GM19463 (cell line): Measurements from ENCODE around the gene NMT2.
"Not testable (repeated sequence)": the region's sequence is repeated elsewhere in the genome, so short reads cannot be mapped to it uniquely, and the experiment has no call there.

ENCODE experiments used
- ATAC-seq: cut with Tn5 transposase; IDR thresholded peaks from one replicate; pipeline ENCODE4 v1.9.1; 2021; ENCODE audit warnings: mild to moderate bottlenecking, moderate library complexity; ENCODE audit not compliant: unreplicated experiment

NMT2 gene

GRCh38 chr10:15168291-15168785 lies at the start of gene NMT2:
NMT2 (minus strand) TSS chr10:15168693; CDS start chr10:15168612, 81 bp downstream.
- peak; percentile 82 for ATAC-seq

- no peak for ATAC-seq
These were observed 48.2 kb upstream of the NMT2 start for GRCh38 chr10:15216700-15217099.

- ATAC-seq: no peak
These were observed 45.7 kb upstream of the NMT2 start for GRCh38 chr10:15214237-15214636.

DNA sequence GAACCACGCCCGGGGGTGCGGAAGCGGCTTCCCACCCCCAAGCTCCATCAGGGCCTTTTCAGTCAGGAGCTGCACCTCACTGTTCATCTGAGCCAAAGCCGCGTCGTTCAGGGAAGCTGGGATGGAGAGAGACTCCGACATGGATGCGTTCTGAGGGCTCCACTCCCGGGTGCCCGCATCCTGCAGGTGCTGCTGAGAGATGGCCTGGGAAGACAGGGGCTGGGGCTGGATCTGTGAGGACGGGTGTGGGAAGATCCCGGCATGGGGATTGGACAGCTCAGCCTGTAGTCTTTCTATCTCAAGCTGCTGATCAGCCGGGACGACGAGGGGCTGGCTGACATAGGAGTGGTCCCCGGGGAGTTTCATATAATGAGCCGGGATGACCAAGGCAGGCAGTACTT lies 45.0 kb upstream of the NMT2 start:
- ATAC-seq: no peak

- ATAC-seq: no peak
These were observed 43.0 kb upstream of the NMT2 start for GRCh38 chr10:15211464-15211979.

DNA sequence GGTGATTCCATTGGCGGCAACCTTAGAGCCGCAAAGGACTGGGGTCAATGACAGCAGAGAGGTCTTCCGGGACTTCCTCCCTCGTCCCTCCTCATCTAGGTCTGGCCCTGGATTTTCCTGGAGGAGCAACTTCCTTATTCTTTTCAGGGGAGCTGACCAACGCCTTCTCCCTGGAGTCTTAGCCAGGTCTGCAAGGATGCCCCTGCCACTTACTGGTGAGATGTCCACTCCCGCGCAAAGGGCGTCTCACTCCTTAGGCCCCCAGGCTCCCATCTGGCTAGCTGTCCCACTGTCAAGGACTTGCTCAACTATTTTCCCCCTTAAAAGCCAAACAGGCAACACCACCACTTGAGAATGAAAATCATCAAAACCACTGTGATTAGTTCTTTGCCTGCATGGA lies 42.0 kb upstream of the NMT2 start:
- ATAC-seq: no peak

GRCh38 chr10:15209827-15210509 lies 41.5 kb upstream of the NMT2 start:
- no peak for ATAC-seq

GRCh38 chr10:15208221-15208620 lies 39.7 kb upstream of the NMT2 start:
- no peak for ATAC-seq

- not testable (repeated sequence) for ATAC-seq
These were observed 38.9 kb upstream of the NMT2 start for GRCh38 chr10:15207410-15207809.

DNA sequence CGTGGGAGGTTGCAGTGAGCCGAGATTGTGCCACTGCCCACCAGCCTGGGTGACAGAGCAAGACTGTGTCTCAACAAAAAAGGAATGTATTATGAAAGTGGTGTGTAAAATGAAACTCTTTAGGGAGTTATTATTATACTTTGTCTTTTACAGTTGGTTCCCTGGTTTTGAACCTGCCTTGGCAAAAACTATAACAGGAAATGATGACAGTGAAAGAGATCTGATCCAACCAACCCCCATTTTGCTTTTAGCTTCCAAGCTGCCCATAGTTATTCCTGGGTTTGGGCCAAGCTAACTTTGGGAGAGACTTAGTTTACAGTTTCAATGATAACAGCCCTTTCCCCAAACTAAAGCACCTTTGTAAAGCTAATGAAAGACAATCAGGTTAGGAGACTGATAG lies 34.1 kb upstream of the NMT2 start:
- no peak for ATAC-seq

DNA sequence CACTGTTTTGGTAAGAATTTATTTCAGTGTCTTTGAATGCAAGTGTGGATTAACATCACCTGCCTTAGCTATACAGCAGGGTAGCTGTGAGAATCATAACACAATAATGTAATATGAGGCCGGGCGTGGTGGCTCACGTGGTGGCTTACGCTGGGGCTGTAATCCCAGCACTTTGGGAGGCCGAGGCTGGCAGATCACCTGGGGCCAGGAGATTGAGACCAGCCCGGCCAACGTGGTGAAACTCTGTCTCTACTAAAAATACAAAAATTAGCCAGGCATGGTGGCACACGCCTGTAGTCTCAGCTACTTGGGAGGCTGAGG lies 33.8 kb upstream of the NMT2 start:
- ATAC-seq: not testable (repeated sequence)

DNA sequence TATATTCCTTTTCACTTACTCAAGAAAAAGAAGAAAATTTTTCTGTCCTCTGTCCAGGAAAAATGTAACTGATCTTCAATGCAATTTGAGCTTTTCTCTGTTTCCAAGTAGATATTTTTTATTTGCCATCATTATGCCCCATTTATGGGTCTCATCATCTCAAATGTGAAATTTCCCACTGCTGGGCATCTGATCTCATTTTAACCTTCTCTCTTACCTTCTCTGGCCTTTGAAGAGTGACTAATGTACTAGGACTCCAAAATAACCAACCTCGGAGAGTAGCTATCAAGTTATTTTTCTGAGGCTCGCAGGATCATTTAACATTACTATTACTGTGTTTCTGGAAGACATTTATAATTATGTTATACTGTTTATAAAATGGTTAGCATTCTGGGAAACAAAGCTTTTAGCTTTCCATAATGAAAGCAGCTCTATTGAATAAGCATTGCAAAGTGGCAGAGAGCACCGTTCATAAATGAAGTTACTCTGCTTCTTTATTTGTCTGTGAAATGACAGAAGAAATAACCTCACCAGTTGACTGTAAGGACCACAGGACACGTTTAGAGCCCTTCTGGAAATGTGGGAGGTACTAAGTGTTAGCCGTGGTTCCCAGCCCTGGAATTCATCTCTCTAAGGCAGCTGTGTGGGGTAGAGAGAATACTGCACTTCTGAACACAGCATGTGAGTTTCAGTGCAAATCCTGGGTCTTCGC lies 33.3 kb upstream of the NMT2 start:
- no peak for ATAC-seq

DNA sequence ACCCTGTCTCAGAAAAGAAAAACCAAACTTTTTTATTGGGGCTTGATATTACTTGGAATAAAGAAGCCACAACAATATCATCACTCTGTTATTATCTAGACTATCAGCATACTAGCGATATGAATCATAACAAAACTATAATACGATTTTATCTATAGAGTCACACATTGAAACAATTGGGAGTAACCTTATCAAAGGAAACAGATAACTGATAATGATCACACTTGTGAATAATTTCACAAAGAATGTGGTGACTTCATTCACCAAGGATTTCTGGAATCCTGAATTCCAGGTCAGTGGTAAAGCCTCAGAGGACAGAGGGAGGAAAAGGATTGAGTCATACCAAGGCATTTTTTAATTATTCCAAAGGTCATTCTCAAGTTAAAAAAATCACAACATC lies 32.1 kb upstream of the NMT2 start:
- no peak for ATAC-seq

DNA sequence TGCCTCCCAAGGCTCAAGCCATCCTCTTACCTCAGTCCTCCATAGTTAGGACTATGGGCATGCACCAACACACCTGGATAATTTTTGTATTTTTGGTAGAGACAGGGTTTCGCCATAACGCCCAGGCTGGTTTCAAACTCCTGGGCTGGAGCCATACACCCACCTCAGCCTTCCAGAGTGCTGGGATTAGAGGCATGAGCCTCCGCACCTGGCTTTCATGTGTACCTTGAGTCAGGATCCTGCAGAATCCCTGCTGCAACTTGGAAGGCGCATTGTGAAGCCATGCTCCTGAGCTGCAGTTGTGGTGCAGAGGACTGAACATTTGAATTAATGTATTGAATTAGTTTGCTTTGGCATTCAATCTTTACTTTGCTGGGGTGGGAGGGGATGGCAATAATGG lies 29.4 kb upstream of the NMT2 start:
- no peak for ATAC-seq

DNA sequence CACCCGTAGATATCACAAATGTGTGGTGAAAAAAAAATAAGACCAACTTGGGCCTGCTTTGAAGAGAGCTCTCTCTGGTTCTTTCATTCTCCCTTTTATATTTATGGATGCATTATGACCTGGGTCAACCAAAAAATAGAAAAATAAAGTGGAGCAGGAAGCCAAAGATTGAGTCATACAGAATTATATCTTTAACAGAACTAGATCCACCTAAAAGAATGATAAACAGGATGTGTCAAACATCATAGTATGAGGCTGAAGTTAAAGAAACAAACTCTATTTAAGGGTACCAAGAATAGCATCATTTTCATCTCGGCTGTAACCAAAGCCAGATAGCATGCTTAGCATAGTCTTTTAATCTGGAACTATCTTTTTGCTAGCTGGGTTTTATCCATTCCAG lies 28.8 kb upstream of the NMT2 start:
- no peak for ATAC-seq

DNA sequence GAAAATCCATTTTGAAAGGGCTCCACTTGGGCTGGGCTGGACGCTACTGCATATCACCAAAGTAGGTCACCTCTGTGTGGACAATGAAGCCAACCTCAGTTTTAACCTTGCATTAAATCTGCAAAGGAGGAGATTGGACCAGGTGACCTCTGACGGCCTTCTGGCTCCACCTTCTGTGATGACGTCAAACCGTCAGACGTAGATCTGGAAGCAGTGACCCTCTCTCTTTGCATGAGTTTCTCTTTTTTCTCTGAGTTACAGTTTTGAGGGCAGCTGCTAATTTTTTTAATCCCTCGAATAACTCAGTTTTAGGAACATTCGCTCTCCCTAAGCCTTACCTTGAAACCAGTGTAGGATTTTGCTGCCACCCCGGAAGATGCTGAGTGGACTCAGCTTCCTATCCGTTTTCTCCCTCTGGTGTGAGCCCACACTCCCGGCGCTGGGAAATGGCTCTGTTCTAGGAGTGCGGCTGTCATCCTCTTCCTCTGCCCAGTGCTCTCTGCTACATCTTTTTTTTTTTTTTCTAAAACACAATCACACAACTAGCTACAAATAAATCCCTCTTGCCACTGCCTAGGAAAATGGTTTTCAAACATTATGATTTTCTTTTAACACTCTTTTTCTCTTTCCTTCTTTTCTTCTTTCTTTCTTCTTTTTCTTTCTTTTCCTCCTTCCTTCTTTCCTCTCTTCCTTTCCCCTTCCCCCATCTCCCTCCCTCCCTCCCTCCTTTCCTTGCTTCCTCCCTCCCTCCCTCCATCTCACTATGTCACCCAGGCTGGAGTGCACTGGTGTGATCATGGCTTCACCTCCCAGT lies 27.7 kb upstream of the NMT2 start:
- no peak for ATAC-seq

- ATAC-seq: no peak
These were observed 20.8 kb upstream of the NMT2 start for GRCh38 chr10:15189133-15189885.

DNA sequence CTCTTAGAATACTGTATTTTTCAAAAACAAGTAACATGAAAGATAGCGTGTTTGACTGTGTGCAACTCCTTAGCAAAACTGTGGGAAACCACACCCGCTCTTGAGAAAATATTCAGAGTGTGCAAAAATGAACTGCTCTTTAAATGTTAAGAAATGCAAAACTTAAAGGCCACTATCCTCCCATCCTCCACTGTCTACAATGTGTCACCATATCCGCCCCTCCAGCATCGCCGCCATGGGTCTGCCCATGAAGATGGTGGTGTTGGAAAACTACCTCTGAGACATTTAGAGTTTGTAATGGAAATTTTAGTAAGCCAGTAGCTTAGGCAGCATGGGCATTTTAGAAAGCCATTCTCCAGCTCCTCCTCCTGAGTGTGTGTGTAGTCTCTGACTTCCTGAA lies 20.1 kb upstream of the NMT2 start:
- no peak for ATAC-seq

DNA sequence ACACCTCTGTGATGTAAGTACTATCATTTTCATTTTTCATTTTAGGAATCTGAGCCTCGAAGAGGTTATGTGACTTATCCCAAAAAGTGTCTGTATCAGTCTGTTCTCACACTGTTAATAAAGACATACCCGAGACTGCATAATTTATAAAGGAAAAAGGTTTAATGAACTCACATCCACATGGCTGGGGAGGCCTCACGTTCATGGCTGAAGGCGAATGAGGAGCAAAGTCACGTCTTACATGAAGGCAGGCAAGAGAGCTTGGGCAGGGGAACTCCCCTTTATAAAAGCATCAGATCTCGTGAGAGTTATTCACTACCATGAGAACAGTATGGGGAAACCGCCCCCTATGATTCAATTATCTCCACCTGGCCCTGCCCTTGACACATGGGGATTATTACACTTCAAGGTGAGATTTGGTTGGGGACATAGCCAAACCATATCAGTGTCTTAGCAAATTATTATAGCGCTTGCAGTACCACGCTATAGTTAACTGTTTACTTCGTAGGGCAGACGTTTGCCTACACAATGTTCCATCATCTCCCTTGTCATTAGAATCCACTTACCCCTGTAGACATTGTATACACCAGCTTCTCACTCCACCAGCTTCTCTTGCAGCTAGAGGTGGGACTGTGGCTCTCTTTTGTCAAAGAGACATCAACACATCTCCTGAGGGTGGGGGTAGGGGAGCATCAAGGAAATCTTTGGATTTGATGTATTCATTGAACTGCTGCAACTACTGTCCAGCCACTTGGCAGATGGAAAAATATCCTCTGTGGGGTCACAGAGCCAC lies 15.4 kb upstream of the NMT2 start:
- ATAC-seq: no peak
